HG02852 (cell line): ENCODE data around the gene POLR3K.
"Not testable (repeated sequence)": the region's sequence is repeated elsewhere in the genome, so short reads cannot be mapped to it uniquely, and the experiment has no call there.

ENCODE experiments used
- ATAC-seq: cut with Tn5 transposase; IDR thresholded peaks from one replicate; pipeline ENCODE4 v1.9.1; 2021; ENCODE audit warnings: mild to moderate bottlenecking, moderate library complexity; ENCODE audit not compliant: unreplicated experiment

Gene POLR3K

DNA sequence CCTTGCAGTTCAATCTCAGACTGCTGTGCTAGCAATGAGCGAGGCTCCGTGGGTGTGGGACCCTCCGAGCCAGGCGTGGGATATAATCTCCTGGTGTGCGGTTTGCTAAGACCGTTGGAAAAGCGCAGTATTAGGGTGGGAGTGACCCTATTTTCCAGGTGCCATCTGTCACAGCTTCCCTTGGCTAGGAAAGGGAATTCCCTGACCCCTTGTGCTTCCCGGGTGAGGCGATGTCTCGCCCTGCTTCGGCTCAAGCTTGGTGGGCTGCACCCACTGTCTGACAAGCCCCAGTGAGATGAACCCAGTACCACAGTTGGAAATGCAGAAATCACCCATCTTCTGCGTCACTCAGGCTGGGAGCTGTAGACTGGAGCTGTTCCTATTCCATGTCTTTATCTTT lies 32.5 kb downstream of the POLR3K start:
- not testable (repeated sequence) for ATAC-seq

- ATAC-seq = not testable (repeated sequence)
Observed at GRCh38 chr16:17062-17765, 36.2 kb downstream of the POLR3K start.

DNA sequence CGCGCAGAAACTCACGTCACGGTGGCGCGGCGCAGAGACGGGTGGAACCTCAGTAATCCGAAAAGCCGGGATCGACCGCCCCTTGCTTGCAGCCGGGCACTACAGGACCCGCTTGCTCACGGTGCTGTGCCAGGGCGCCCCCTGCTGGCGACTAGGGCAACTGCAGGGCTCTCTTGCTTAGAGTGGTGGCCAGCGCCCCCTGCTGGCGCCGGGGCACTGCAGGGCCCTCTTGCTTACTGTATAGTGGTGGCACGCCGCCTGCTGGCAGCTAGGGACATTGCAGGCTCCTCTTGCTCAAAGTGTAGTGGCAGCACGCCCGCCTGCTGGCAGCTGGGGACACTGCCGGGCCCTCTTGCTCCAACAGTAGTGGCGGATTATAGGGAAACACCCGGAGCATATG lies 42.6 kb downstream of the POLR3K start:
- ATAC-seq = not testable (repeated sequence)

- ATAC-seq = no peak
Observed at GRCh38 chr16:9903-10665, 43.3 kb downstream of the POLR3K start.
